ENCODE data around the gene TNFRSF21.

The TNFRSF21 gene

GRCh38 chr6:47207261-47207660, 102.4 kb downstream of the TNFRSF21 start:
- DNase-seq (ENCODE audit: low read depth), result no peak

GRCh38 chr6:47206626-47207025, 103.1 kb downstream of the TNFRSF21 start:
- DNase-seq (ENCODE audit: low read depth), result no peak

DNA sequence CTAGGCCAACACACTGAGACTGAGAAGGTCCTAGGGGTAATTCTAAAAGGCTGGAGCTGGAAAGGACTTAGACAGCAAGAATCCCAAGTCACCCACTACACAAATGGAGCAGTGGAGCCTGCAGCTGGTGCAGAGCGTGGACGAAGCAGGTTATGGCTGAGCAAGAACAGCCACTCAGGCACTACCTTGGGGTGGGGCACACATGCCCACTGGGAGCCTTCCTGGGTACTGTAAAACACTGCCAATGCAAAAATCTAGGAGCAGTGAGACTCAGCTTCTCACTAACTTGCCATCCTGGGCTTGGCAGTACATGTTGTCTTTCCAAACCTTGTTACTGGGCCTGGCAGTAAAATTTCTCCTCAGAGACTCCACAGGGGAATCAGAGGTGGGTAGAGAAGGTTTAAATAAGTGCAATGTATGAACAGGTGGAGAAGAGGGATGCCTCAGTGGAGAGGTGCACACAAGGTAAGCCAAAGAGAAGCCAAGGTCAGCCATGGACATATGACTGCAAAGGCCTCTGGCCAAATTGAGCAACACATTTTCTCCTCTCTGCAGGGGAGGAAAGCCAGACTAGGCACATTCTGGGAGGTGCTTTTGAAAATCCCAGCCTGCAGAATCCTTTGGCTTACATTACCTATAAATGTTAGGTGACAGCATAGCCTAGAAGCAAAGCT, 105.6 kb downstream of the TNFRSF21 start:
- DNase-seq (ENCODE audit: low read depth), result no peak

GRCh38 chr6:47203266-47203937, 106.3 kb downstream of the TNFRSF21 start:
- DNase-seq (ENCODE audit: low read depth), result no peak

DNA sequence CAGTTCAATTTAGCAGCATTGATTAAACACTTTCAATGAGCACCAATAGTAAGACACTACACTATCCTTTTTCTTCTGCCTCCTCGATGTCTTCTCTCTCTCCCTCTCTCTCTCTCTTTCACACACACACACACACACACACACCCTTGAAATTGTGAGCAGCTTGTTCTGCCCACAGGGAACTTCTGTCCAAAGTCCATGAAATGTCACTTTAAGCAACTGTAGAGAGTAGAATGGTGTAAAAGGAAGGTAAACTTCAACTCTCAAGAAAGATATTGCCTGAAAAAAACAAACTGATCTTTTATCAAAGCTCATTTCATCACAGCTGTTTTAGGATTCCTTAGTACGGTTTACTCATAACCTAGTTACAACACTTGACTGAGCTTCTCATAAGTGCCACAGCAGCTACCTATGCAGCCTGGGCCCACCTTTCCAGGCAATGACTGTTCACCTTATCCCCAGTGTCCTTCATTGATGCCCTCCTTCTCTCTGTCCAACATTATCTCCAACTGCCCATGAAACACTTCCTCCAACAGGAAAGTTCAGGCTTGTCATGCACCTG, 107.0 kb downstream of the TNFRSF21 start:
- DNase-seq (ENCODE audit: low read depth), result no peak

DNA sequence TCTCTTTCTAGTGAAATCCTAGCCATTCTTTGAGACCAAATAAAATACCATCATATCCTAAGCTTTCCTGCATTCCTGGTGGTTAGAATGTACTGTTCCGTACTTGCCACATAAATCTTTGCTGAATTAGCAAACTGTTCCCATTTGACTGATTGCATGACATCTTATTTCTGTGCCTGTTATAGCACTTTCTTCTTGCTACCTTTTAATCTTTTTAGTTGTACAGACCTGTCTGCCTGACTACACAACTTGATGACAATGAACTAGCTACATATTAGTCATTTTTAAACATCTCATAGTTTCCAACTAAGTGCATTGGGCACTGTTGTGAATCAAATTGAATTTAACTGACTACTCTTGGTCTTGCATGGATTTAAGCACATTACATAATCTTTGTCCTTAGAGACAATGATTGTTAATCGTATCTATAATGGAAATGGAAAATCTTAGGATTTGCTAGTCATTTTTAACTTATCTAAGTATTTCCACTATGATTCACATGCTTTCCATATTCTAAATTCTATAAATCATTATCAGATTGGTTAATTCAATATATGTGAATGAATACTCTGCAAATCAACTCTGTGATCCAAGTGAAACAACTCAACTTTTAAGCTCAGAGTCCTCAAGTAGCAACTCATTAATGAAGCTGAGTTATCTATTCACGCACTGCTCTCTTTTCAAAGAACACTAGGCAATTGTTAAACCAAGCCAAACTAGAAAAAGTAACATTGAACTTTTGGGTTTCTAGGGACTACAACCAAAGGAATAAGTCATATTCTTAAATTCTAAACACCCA, 109.0 kb downstream of the TNFRSF21 start:
- no peak for DNase-seq (ENCODE audit: low read depth)

GRCh38 chr6:47197682-47198640, 111.7 kb downstream of the TNFRSF21 start:
- DNase-seq (ENCODE audit: low read depth), result no peak

GRCh38 chr6:47196113-47196512, 113.6 kb downstream of the TNFRSF21 start:
- no peak for DNase-seq (ENCODE audit: low read depth)

- no peak for DNase-seq (ENCODE audit: low read depth)
Measured at GRCh38 chr6:47195011-47195650, 114.6 kb downstream of the TNFRSF21 start.

DNA sequence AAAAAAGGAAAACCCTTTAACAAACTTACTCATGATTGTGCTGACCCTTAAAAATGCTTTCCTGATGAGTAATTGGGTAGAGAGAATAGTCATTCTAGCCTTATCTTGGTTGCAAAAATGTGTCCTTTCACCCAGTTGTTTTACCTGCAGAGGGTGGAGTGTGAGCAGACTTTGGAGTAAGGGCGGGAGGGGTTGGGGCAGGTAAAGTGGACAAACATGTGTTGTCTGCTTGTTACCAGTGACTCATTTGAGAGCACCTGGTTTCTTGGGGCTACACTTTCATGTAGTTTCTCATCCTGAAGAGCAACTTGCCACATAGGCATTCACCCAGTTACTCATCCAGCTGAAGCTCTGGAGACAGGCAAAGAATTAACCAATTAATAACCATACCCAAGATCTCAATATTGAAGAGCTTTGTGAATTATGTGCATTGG, 121.1 kb downstream of the TNFRSF21 start:
- DNase-seq (ENCODE audit: low read depth), result no peak

- no peak for DNase-seq (ENCODE audit: low read depth)
Measured at GRCh38 chr6:47187893-47188587, 121.7 kb downstream of the TNFRSF21 start.

DNA sequence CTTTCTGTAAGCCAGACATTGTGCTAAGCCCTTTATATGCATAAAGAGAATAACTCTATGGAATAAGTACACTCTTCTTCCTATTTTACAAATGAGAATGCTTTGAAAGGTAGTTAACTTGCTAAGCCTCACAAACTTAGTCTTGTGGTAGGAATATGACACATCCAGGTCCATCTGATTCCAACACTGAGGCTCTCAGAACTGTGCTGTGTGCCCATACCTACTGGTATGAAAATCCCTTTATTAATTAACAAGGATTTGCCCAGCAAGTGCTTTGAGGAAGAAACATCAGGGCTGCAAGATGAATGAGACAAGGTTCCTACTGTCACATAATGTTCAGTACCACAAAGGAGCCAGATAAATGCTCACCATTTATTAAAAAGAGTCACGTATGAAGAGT, 122.6 kb downstream of the TNFRSF21 start:
- DNase-seq (ENCODE audit: low read depth), result no peak

- no peak for DNase-seq (ENCODE audit: low read depth)
Measured at GRCh38 chr6:47182291-47182957, 127.3 kb downstream of the TNFRSF21 start.

DNA sequence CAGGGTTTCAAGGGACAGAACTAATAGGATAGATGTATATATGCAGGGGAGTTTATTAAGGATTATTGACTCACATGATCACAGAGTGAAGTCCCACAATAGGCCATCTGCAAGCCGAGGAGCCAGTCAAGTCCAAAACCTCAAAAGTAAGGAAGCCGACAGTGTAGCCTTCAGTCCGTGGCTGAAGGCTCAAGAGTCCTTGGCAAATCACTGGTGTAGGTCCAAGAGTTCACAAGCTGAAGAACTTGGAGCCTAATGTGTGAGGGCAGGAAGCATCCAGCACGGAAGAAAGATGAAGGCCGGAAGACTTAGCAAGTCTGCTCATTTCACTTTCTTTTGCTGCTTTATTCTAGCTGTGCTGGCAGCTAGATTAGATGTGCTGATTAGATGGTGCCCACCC, 128.0 kb downstream of the TNFRSF21 start:
- DNase-seq (ENCODE audit: low read depth), result no peak

Data from stimulated activated CD8-positive, alpha-beta memory T cell treated with anti-CD3 and anti-CD28 coated beads, Interleukin-4, amount 100 ng/mL, for 24 hours (primary cell).